GM10266 (cell line): ENCODE data around the gene SLF1.

ENCODE experiments used
- DNase-seq: peaks from one replicate; pipeline ENCODE4 v3.0.0; 2012; ENCODE audit errors: extremely low spot score
- CTCF ChIP-seq: IDR thresholded peaks from 2 replicates; pipeline ENCODE4 v1.5.1; 2012; ENCODE audit warnings: mild to moderate bottlenecking, low read depth; ENCODE audit not compliant: control insufficient read depth, insufficient read depth; ENCODE audit errors: missing control alignments

Gene SLF1

GRCh38 chr5:94693845-94694370 is 75.4 kb downstream of the SLF1 start:
- no peak for DNase-seq
- no peak for TF ChIP-seq CTCF

GRCh38 chr5:94694671-94695070 is 76.2 kb downstream of the SLF1 start:
- DNase-seq: no peak
- no peak for TF ChIP-seq CTCF

- no peak for TF ChIP-seq CTCF
- no peak for DNase-seq
Measured at GRCh38 chr5:94698197-94698596, 79.7 kb downstream of the SLF1 start.

GRCh38 chr5:94699562-94699961 is 81.1 kb downstream of the SLF1 start:
- TF ChIP-seq CTCF: no peak
- DNase-seq: no peak

- TF ChIP-seq CTCF: no peak
- DNase-seq: peak; percentile 6
Measured at GRCh38 chr5:94700592-94700991, 82.1 kb downstream of the SLF1 start.

- TF ChIP-seq CTCF: no peak
- DNase-seq: peak; percentile 4
Measured at GRCh38 chr5:94702729-94703128, 84.3 kb downstream of the SLF1 start.

GRCh38 chr5:94705427-94705826 is 87.0 kb downstream of the SLF1 start:
- DNase-seq: no peak
- no peak for TF ChIP-seq CTCF
